GM10248 (cell line): ENCODE measurements around the gene DLGAP1.

Experiments
- CTCF ChIA-PET: fragments of 300-600 bp; sonication (Branson Sonifier 250); formaldehyde crosslinking; extraction: SDS; loops from one replicate; lab custom pipeline; 2021; ENCODE audit warnings: antibody characterized with exemption; lab: Yijun Ruan, JAX
- POLR2A ChIA-PET: fragments of 350-650 bp; sonication (Branson Sonifier 250); formaldehyde crosslinking; extraction: SDS; loops from one replicate; lab custom pipeline; 2020; ENCODE audit warnings: antibody characterized with exemption; lab: Yijun Ruan, JAX
- DNase-seq: peaks from one replicate; pipeline ENCODE4 v3.0.0; 2012; ENCODE audit errors: extremely low spot score
- TF ChIP-seq, protein P1 (sequence below): IDR thresholded peaks from 2 replicates; pipeline ENCODE4 v1.5.1; 2012; ENCODE audit warnings: mild to moderate bottlenecking, low read depth; ENCODE audit errors: extremely low read depth, missing control alignments, control extremely low read depth

The DLGAP1 gene

GRCh38 chr18:4172196-4173100, 282.7 kb downstream of the DLGAP1 start:
- CTCF ChIA-PET = interaction anchor here (0.9 kb wide), 1 partner anchor 36 kb away, joined by 3 read pairs; no protein-coding TSS in a partner anchor
- TF ChIP-seq, protein P1, sequence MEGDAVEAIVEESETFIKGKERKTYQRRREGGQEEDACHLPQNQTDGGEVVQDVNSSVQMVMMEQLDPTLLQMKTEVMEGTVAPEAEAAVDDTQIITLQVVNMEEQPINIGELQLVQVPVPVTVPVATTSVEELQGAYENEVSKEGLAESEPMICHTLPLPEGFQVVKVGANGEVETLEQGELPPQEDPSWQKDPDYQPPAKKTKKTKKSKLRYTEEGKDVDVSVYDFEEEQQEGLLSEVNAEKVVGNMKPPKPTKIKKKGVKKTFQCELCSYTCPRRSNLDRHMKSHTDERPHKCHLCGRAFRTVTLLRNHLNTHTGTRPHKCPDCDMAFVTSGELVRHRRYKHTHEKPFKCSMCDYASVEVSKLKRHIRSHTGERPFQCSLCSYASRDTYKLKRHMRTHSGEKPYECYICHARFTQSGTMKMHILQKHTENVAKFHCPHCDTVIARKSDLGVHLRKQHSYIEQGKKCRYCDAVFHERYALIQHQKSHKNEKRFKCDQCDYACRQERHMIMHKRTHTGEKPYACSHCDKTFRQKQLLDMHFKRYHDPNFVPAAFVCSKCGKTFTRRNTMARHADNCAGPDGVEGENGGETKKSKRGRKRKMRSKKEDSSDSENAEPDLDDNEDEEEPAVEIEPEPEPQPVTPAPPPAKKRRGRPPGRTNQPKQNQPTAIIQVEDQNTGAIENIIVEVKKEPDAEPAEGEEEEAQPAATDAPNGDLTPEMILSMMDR = no peak
- no peak for DNase-seq
- POLR2A ChIA-PET = no interaction called here

GRCh38 chr18:4157352-4157751, 297.8 kb downstream of the DLGAP1 start:
- TF ChIP-seq, protein P1 = no peak
- ChIA-PET POLR2A (no interaction called here), CTCF (interaction anchor here (1.4 kb wide), 1 partner anchor 19 kb away, joined by 3 read pairs; no protein-coding TSS in a partner anchor)
- no peak for DNase-seq

- TF ChIP-seq, protein P1 = no peak
- DNase-seq = no peak
- ChIA-PET CTCF (interaction anchor here (1.0 to 2.1 kb wide), 2 partner anchors 16 to 33 kb away, joined by 3 to 4 read pairs; no protein-coding TSS in a partner anchor), POLR2A (no interaction called here)
Measured at GRCh38 chr18:4146797-4147196, 308.3 kb downstream of the DLGAP1 start.

DNA sequence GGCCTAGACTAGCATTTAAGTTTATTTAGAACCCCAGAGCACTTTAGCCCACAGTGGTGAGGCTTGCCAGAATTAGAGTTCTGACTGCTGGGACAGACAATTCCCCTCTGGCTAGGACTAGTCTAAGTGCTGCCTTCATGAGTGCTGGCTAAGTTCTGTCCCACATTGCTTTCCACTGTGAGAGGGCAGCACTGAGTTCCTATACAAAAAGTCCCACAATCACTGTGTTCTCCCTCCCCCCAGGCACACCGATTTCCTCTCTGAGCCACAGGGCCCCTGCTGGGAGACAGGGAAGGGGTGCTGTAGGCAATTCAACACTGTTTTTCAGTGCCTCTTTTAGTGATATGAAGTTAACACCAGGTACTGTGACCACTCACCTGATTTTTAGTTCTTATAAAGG, 310.9 kb downstream of the DLGAP1 start:
- TF ChIP-seq, protein P1 = no peak
- ChIA-PET POLR2A (no interaction called here), CTCF (interaction anchor here (1.1 kb wide), 1 partner anchor 37 kb away, joined by 3 read pairs; no protein-coding TSS in a partner anchor)
- no peak for DNase-seq

DNA sequence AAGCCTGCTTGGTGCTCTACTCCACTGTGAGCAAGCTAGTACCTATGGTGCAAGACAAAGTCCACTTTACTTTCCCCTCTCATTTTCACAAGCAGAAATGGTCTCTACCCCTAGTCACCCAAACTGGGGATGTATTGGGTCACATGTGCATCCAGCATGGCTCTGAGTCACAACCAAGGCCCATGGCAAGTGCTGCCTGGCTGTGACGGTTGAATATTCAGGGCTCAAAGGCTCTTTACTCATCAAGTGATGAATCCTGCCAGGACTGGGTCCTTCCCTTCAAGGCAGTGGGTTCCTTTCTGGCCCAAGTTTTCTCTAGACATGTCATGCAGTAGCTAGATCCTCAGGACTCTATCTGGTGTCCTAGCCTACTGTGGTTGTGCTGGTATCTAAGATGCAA, 311.5 kb downstream of the DLGAP1 start:
- DNase-seq = no peak
- TF ChIP-seq, protein P1 = no peak
- ChIA-PET CTCF (interaction anchor here (1.1 kb wide), 1 partner anchor 37 kb away, joined by 3 read pairs; no protein-coding TSS in a partner anchor), POLR2A (no interaction called here)

DNA sequence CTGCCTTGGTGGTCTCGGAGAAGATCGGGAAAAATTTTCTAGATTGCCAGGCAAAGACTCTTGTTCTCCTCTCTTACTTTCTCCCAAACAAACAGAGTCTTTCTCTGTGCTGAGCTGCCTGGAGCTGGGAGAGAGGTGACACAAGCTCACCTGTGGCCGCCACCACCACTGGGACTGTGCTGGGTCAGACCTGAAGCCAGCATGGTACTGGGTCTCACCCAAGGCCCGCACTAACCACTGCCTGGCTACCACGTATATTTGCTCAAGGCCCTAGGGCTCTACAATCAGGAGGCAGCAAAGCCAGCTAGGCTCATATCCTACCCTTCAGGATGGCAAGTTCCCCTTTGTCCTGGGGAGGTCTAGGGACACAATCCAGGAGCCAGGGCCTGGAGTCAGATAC, 312.2 kb downstream of the DLGAP1 start:
- ChIA-PET POLR2A (no interaction called here), CTCF (no interaction called here)
- DNase-seq = no peak
- TF ChIP-seq, protein P1 = no peak
